ENCODE results near the gene TAF4. TPM values are rescaled to one million over a fixed set of nuclear protein-coding genes. Genes with fewer than 3 reads are reported as not detected.

The TAF4 gene
- total and polyA plus RNA-seq, 2 of the 13 experiments (the other 11 are each of a cell fraction or from before 2014, with no cell fraction given) = 5.9 to 12.0 TPM

DNA sequence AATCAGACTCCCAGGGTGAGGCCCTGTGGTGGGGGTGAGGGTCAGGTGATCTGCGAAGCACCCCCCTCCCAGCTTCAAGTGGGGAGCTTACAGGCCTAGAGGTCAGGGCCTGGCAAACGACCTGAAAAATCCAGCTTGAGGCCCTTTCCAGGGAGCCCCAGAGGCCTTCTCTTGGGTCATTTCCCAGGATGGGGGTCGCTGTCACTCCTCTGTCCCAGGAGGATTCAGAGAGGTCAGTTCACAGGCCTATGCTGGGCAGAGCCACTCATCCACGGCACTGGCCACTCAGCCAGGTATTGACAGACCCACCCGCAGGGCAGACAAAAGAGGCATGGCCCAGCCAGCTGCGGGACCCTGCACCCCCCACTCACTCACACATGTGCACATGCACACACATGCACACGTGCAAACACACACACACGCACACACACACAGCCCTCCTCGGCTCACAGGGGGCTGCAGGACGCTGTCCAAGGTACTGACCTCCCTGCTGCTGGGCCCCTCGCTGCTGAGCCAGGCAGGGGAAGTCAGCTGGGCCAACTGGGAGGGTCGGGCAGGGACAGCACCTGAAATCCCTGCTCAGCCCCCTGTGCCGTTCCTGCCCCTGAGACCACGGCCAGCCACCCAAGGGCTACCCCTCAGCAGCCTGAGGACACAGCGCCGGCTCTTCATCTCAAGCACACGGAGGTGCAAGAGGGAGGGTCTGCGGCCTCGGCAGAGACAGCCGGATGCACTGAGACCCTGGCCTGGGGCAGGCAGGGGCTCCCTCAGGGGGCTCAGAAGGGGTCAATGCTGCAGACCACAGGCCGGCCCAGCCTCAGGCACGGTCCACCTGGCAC, 113.8 kb downstream of the TAF4 start (continued):
- TF ChIP-seq, protein P1, sequence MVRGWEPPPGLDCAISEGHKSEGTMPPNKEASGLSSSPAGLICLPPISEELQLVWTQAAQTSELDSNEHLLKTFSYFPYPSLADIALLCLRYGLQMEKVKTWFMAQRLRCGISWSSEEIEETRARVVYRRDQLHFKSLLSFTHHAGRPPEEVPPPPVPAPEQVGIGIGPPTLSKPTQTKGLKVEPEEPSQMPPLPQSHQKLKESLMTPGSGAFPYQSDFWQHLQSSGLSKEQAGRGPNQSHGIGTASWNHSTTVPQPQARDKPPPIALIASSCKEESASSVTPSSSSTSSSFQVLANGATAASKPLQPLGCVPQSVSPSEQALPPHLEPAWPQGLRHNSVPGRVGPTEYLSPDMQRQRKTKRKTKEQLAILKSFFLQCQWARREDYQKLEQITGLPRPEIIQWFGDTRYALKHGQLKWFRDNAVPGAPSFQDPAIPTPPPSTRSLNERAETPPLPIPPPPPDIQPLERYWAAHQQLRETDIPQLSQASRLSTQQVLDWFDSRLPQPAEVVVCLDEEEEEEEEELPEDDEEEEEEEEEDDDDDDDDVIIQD (CRISPR knock-in tag; IDR thresholded peaks at IDR 0.05; ENCODE audit: low read depth) = no peak
- TF ChIP-seq, protein P2, sequence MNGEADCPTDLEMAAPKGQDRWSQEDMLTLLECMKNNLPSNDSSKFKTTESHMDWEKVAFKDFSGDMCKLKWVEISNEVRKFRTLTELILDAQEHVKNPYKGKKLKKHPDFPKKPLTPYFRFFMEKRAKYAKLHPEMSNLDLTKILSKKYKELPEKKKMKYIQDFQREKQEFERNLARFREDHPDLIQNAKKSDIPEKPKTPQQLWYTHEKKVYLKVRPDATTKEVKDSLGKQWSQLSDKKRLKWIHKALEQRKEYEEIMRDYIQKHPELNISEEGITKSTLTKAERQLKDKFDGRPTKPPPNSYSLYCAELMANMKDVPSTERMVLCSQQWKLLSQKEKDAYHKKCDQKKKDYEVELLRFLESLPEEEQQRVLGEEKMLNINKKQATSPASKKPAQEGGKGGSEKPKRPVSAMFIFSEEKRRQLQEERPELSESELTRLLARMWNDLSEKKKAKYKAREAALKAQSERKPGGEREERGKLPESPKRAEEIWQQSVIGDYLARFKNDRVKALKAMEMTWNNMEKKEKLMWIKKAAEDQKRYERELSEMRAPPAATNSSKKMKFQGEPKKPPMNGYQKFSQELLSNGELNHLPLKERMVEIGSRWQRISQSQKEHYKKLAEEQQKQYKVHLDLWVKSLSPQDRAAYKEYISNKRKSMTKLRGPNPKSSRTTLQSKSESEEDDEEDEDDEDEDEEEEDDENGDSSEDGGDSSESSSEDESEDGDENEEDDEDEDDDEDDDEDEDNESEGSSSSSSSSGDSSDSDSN (CRISPR knock-in tag; IDR thresholded peaks at IDR 0.05) = 0 out of 2 replicates have a peak, but pooled peaks have one; percentile 39
- TF ChIP-seq CREB1 (IDR thresholded peaks at IDR 0.05) (no peak), CREB1 (CRISPR knock-in tag; IDR thresholded peaks at IDR 0.05) (no peak), MATR3 (CRISPR knock-in tag; IDR thresholded peaks at IDR 0.05) (no peak), ZNF501 (CRISPR knock-in tag; IDR thresholded peaks at IDR 0.05) (peak; percentile 91), ZNF33A (CRISPR knock-in tag; IDR thresholded peaks at IDR 0.05; ENCODE audit: borderline replicate concordance) (no peak; the same call in 1 of the 2 replicates)
- TF ChIP-seq, protein P3, sequence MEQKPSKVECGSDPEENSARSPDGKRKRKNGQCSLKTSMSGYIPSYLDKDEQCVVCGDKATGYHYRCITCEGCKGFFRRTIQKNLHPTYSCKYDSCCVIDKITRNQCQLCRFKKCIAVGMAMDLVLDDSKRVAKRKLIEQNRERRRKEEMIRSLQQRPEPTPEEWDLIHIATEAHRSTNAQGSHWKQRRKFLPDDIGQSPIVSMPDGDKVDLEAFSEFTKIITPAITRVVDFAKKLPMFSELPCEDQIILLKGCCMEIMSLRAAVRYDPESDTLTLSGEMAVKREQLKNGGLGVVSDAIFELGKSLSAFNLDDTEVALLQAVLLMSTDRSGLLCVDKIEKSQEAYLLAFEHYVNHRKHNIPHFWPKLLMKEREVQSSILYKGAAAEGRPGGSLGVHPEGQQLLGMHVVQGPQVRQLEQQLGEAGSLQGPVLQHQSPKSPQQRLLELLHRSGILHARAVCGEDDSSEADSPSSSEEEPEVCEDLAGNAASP (CRISPR knock-in tag; IDR thresholded peaks at IDR 0.05; ENCODE audit: borderline replicate concordance) = peak; percentile 88
- TF ChIP-seq, protein P4, sequence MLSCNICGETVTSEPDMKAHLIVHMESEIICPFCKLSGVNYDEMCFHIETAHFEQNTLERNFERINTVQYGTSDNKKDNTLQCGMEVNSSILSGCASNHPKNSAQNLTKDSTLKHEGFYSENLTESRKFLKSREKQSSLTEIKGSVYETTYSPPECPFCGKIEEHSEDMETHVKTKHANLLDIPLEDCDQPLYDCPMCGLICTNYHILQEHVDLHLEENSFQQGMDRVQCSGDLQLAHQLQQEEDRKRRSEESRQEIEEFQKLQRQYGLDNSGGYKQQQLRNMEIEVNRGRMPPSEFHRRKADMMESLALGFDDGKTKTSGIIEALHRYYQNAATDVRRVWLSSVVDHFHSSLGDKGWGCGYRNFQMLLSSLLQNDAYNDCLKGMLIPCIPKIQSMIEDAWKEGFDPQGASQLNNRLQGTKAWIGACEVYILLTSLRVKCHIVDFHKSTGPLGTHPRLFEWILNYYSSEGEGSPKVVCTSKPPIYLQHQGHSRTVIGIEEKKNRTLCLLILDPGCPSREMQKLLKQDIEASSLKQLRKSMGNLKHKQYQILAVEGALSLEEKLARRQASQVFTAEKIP (CRISPR knock-in tag; IDR thresholded peaks at IDR 0.05; ENCODE audit: borderline replicate concordance) = no peak
- TF ChIP-seq, protein P5, sequence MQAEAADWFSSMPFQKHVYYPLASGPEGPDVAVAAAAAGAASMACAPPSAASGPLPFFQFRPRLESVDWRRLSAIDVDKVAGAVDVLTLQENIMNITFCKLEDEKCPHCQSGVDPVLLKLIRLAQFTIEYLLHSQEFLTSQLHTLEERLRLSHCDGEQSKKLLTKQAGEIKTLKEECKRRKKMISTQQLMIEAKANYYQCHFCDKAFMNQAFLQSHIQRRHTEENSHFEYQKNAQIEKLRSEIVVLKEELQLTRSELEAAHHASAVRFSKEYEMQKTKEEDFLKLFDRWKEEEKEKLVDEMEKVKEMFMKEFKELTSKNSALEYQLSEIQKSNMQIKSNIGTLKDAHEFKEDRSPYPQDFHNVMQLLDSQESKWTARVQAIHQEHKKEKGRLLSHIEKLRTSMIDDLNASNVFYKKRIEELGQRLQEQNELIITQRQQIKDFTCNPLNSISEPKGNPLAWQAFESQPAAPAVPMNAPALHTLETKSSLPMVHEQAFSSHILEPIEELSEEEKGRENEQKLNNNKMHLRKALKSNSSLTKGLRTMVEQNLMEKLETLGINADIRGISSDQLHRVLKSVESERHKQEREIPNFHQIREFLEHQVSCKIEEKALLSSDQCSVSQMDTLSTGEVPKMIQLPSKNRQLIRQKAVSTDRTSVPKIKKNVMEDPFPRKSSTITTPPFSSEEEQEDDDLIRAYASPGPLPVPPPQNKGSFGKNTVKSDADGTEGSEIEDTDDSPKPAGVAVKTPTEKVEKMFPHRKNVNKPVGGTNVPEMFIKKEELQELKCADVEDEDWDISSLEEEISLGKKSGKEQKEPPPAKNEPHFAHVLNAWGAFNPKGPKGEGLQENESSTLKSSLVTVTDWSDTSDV (CRISPR knock-in tag; IDR thresholded peaks at IDR 0.05) = peak; percentile 95
- TF ChIP-seq, protein P6, sequence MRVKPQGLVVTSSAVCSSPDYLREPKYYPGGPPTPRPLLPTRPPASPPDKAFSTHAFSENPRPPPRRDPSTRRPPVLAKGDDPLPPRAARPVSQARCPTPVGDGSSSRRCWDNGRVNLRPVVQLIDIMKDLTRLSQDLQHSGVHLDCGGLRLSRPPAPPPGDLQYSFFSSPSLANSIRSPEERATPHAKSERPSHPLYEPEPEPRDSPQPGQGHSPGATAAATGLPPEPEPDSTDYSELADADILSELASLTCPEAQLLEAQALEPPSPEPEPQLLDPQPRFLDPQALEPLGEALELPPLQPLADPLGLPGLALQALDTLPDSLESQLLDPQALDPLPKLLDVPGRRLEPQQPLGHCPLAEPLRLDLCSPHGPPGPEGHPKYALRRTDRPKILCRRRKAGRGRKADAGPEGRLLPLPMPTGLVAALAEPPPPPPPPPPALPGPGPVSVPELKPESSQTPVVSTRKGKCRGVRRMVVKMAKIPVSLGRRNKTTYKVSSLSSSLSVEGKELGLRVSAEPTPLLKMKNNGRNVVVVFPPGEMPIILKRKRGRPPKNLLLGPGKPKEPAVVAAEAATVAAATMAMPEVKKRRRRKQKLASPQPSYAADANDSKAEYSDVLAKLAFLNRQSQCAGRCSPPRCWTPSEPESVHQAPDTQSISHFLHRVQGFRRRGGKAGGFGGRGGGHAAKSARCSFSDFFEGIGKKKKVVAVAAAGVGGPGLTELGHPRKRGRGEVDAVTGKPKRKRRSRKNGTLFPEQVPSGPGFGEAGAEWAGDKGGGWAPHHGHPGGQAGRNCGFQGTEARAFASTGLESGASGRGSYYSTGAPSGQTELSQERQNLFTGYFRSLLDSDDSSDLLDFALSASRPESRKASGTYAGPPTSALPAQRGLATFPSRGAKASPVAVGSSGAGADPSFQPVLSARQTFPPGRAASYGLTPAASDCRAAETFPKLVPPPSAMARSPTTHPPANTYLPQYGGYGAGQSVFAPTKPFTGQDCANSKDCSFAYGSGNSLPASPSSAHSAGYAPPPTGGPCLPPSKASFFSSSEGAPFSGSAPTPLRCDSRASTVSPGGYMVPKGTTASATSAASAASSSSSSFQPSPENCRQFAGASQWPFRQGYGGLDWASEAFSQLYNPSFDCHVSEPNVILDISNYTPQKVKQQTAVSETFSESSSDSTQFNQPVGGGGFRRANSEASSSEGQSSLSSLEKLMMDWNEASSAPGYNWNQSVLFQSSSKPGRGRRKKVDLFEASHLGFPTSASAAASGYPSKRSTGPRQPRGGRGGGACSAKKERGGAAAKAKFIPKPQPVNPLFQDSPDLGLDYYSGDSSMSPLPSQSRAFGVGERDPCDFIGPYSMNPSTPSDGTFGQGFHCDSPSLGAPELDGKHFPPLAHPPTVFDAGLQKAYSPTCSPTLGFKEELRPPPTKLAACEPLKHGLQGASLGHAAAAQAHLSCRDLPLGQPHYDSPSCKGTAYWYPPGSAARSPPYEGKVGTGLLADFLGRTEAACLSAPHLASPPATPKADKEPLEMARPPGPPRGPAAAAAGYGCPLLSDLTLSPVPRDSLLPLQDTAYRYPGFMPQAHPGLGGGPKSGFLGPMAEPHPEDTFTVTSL (CRISPR knock-in tag; IDR thresholded peaks at IDR 0.05; ENCODE audit: borderline replicate concordance) = peak; percentile 76; the same call in 1 of the 2 replicates

All from HepG2 (cell line).